Hepatocyte (in vitro differentiated cells): ENCODE measurements around the gene KPNA6. TPM values are rescaled to one million over a fixed set of nuclear protein-coding genes. Genes with fewer than 3 reads are reported as not detected.

Source experiments
- DNase-seq: peaks from one replicate; pipeline ENCODE4 v3.0.0-alpha.2; 2016; ENCODE audit warnings: low spot score
- H2AFZ ChIP-seq: fragments of 200-600 bp; sonication (generic); 2 replicates; pipeline ENCODE4 v1.6.0; 2016; ENCODE audit warnings: antibody characterized with exemption, mild to moderate bottlenecking
- H3K27ac ChIP-seq: fragments of 200-600 bp; sonication (generic); 2 replicates; pipeline ENCODE4 v1.5.1; 2016; ENCODE audit warnings: mild to moderate bottlenecking
- H3K27me3 ChIP-seq: fragments of 200-600 bp; sonication (generic); 2 replicates; pipeline ENCODE4 v1.6.1; 2016
- H3K36me3 ChIP-seq: fragments of 200-600 bp; sonication (generic); replicated peaks from 2 replicates; pipeline ENCODE4 v1.5.1; 2016; ENCODE audit warnings: low read depth; ENCODE audit not compliant: insufficient read depth
- H3K4me1 ChIP-seq: fragments of 200-600 bp; sonication (generic); 2 replicates; pipeline ENCODE4 v1.5.1; 2016; ENCODE audit warnings: mild to moderate bottlenecking, moderate library complexity; ENCODE audit not compliant: insufficient read depth
- H3K4me2 ChIP-seq: fragments of 200-600 bp; sonication (generic); 2 replicates; pipeline ENCODE4 v1.6.0; 2016
- H3K4me3 ChIP-seq: fragments of 200-600 bp; sonication (generic); 2 replicates; pipeline ENCODE4 v1.5.1; 2016; ENCODE audit warnings: mild to moderate bottlenecking
- H3K79me2 ChIP-seq: fragments of 200-600 bp; sonication (generic); 2 replicates; pipeline ENCODE4 v1.6.0; 2017; ENCODE audit warnings: mild to moderate bottlenecking
- H3K9me2 ChIP-seq: fragments of 200-600 bp; sonication (generic); replicated peaks from 2 replicates; pipeline ENCODE4 v1.6.0; 2017; ENCODE audit warnings: mild to moderate bottlenecking; ENCODE audit not compliant: insufficient read depth
- H3K9me3 ChIP-seq: fragments of 200-600 bp; sonication (generic); 2 replicates; pipeline ENCODE4 v1.5.1; 2016; ENCODE audit warnings: low read depth, mild to moderate bottlenecking
- H4K20me1 ChIP-seq: fragments of 200-600 bp; sonication (generic); 2 replicates; pipeline ENCODE4 v1.6.0; 2016; ENCODE audit warnings: mild to moderate bottlenecking; ENCODE audit not compliant: insufficient read depth, poor library complexity, severe bottlenecking
- EZH2 ChIP-seq: fragments of 200-600 bp; sonication (generic); IDR thresholded peaks from 2 replicates; pipeline ENCODE4 v1.6.1; 2016; ENCODE audit warnings: antibody characterized with exemption, mild to moderate bottlenecking, borderline replicate concordance
- EZH2phosphoT487 ChIP-seq: fragments of 200-600 bp; sonication (generic); IDR thresholded peaks from one replicate; pipeline ENCODE4 v1.6.1; 2018; ENCODE audit warnings: antibody characterized with exemption, mild to moderate bottlenecking, low read depth, moderate library complexity; ENCODE audit not compliant: unreplicated experiment, severe bottlenecking
- WGBS: methylation state at CpG from one replicate; pipeline ENCODE4 v1.1.6; 2016; ENCODE audit warnings: low lambda C conversion rate; ENCODE audit errors: missing lambda C conversion rate; 5-methylcytosine and 5-hydroxymethylcytosine counted together
- polyA plus RNA-seq: library from polyadenylated mRNA; unstranded; fragments of >200 nt; fragmentation: Nextera tagmentation; extraction: Ambion mirVana; gene quantifications from 2 replicates; pipeline ENCODE4 v1.2.1, GENCODE V29; 2016
- total RNA-seq: library from RNA; depleted of rRNA; stranded (reverse); fragments of >200 nt; gene quantifications from 2 replicates; pipeline ENCODE4 v1.2.3, GENCODE V29; 2014
- TF ChIP-seq, protein P1 (sequence below): fragments of 200-600 bp; sonication (generic); IDR thresholded peaks from 2 replicates; pipeline ENCODE4 v1.5.1; 2016; ENCODE audit warnings: antibody characterized with exemption, mild to moderate bottlenecking; ENCODE audit not compliant: poor library complexity

KPNA6 gene
- total and polyA plus RNA-seq, 2 experiments from 2014 or later = 30.3 to 48.5 TPM

DNA sequence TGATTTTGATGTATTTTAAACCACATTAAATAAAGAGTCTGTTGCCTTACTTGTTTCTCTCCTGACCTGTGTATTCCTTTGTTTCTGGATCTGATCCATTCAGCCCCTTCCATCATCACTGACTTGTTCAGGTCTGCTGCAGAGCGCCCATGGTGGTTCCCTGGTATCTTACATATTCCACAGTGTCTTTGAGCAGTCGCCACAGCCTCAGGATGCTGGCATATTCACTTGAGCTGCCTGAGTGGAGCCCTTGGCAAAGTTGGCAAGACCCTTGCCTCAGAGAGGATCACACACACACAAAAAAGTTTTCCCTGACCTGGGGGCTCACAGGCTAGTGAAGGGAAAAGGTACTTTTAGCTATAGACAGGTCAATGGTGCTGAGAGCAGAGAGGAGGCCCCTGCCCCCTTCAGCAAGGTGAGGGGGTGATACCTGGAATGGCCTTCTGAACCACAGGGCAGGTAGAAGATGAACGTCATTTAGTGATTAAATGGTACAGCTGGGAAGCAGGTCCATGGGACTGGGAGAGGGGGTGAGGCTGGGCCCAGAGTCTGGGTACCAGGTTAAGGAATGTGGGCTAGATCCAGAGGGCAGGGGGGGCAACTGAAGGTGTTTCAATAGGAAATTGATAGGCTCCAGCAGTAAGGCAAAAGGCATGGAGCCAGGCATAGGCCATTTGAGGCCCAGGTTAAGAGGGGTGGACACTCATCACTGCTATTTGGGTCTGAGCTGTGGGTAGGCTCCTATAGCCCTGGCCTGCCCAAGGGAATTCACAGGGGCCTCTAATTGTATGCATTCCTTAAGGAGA lies 90.6 kb downstream of the KPNA6 start:
- Histone ChIP-seq H4K20me1 (no peaks in the 10 kb centered on the region), H2AFZ (no peak overlapping the region), H3K9me2 (no peaks in the 10 kb centered on the region), H3K4me3 (no peak overlapping the region), H3K36me3 (no peaks in the 10 kb centered on the region), H3K9me3 (no peaks in the 10 kb centered on the region), H3K79me2 (no peaks in the 10 kb centered on the region), H3K4me1 (no peaks in the 10 kb centered on the region), H3K4me2 (no peak overlapping the region), H3K27me3 (no peaks in the 10 kb centered on the region), H3K27ac (no peak overlapping the region)
- WGBS = 90% methylated on average over 3 of the region's 3 CpGs
- no peak for DNase-seq
- TF ChIP-seq EZH2 = no peak
- TF ChIP-seq, protein P1, sequence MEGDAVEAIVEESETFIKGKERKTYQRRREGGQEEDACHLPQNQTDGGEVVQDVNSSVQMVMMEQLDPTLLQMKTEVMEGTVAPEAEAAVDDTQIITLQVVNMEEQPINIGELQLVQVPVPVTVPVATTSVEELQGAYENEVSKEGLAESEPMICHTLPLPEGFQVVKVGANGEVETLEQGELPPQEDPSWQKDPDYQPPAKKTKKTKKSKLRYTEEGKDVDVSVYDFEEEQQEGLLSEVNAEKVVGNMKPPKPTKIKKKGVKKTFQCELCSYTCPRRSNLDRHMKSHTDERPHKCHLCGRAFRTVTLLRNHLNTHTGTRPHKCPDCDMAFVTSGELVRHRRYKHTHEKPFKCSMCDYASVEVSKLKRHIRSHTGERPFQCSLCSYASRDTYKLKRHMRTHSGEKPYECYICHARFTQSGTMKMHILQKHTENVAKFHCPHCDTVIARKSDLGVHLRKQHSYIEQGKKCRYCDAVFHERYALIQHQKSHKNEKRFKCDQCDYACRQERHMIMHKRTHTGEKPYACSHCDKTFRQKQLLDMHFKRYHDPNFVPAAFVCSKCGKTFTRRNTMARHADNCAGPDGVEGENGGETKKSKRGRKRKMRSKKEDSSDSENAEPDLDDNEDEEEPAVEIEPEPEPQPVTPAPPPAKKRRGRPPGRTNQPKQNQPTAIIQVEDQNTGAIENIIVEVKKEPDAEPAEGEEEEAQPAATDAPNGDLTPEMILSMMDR = no peak
- no peak for TF ChIP-seq EZH2phosphoT487

DNA sequence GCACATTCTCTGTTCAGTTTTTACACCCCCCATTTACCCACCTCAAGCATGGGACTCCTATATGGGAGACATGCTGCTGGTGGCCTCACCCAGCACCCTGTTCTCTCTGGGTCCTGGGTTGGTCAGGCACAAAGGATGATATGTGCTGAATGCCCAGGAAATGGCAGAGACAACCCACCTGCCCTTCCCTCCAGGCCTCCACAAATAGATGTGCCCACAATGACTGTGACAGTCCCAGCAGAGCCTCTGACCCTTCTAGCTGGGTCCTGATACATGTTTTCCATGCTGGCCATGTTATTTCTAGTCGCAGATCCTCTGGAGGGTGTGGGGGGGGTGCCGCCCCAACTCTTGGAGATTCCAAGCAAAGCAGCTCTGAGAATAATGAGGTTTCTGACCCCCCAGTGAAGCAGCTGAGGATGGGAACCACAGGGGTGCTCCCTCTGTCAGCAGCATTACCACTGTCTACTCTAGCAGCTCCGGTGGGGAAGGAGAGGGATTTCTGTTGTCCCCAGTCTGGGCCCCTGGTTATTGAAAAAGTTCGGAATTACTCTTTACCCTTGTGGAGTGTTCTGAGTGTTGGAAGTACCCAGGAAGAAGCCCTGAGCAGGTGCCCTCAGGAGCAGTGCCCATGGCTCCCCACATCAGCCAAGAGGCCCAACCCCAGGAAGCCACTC lies 91.3 kb downstream of the KPNA6 start:
- Histone ChIP-seq H3K79me2 (no peaks in the 10 kb centered on the region), H3K36me3 (no peaks in the 10 kb centered on the region), H3K4me2 (peak overlapping the region; percentile 97), H3K9me3 (no peaks in the 10 kb centered on the region), H4K20me1 (no peaks in the 10 kb centered on the region), H2AFZ (no peak overlapping the region), H3K4me1 (no peaks in the 10 kb centered on the region), H3K9me2 (no peaks in the 10 kb centered on the region), H3K4me3 (no peak overlapping the region), H3K27me3 (no peaks in the 10 kb centered on the region), H3K27ac (peak overlapping the region; percentile 82)
- WGBS = 86% methylated on average over 4 of the region's 4 CpGs
- no peak for DNase-seq
- TF ChIP-seq, protein P1 = no peak
- TF ChIP-seq EZH2phosphoT487 = no peak
- no peak for TF ChIP-seq EZH2

DNA sequence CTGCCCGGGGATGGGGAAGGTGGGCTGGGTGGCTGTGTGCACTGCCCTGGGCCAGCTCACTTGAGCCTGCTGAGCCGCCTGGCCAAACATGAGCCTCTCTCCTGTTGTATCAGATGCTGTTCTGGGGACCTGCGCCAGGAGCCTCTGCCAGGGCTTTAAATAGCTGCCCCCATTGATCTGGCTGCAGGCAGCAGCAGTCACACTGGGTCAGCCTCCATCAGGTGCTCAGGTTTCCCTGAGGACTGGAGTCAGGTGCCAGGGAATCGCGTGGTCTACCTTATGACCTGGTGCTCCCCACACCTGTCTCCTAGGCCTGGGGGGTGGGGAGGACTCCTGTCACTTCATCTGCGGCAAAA lies 91.8 kb downstream of the KPNA6 start:
- no peaks in the 10 kb centered on the region for H3K36me3 ChIP-seq
- H3K4me3 ChIP-seq = peak overlapping the region; percentile 31
- H3K27me3 ChIP-seq = no peaks in the 10 kb centered on the region
- H3K79me2 ChIP-seq = no peaks in the 10 kb centered on the region
- DNase-seq = no peak
- H4K20me1 ChIP-seq = no peaks in the 10 kb centered on the region
- H3K4me2 ChIP-seq = peak overlapping the region; percentile 97
- H3K9me2 ChIP-seq = no peaks in the 10 kb centered on the region
- TF ChIP-seq EZH2 (no peak), EZH2phosphoT487 (no peak)
- TF ChIP-seq, protein P1 = no peak
- H3K4me1 ChIP-seq = no peaks in the 10 kb centered on the region
- no peaks in the 10 kb centered on the region for H3K9me3 ChIP-seq
- peak overlapping the region; percentile 82 for H3K27ac ChIP-seq
- no peak overlapping the region for H2AFZ ChIP-seq
- WGBS = 45% methylated on average over 6 of the region's 6 CpGs
